HG03558 (cell line): ENCODE data around the gene SIAE.

Experiments used
- ATAC-seq: cut with Tn5 transposase; IDR thresholded peaks from one replicate; pipeline ENCODE4 v1.9.1; 2021; ENCODE audit warnings: moderate number of reproducible peaks; ENCODE audit not compliant: unreplicated experiment; ENCODE audit errors: extremely low read depth

The SIAE gene

GRCh38 chr11:124583781-124584180, 89.8 kb downstream of the SIAE start:
- ATAC-seq, result no peak
